Measurements from ENCODE around the gene FOXJ1. TPM values are rescaled to one million over a fixed set of nuclear protein-coding genes. Genes with fewer than 3 reads are reported as not detected.

The FOXJ1 gene
- total RNA-seq, 1 donor from 2014 or later, result not detected

DNA sequence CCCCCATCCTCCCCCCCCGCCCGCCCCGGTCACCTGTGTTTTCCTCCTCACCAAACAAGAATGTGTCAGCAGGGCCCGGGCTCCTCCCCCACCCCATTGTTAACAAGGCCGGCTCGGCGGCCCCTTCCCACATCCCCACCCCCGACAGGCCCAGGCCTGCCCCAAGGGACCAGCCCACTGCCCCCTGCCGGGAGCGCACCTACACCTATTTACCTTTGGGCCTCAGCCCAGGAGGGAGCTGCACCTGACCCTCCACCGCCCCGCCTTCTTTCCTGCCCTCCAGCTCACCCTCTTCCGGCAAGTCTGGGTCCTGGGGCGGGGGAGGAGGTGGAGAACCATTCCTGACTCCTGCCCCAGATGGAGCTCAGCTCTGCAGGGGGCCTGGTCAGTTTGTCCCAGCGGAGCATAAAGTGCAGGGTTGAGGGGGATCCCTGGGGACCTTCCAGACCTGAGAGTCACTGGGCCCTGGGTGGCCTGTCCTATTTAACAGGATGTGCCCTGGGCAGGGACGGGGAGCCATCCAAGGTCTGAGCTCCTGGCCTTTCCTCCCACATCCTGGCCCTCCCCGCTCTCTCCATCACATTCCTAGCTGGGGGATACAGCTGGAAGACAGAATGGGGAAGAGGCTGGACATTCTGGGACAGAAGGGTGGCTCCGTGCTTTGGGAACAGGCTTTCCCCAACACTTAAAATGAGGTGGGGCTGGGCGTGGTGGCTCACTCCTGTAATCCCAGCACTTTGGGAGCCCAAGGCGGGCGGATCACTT is 8.3 kb downstream of the FOXJ1 start:
- no peaks in the 10 kb centered on the region for H3K36me3 ChIP-seq
- no peaks in the 10 kb centered on the region for H3K4me1 ChIP-seq
- no peak overlapping the region for H3K27ac ChIP-seq
- H3K27me3 ChIP-seq, result no peaks in the 10 kb centered on the region
- DNase-seq (ENCODE audit: low spot score in 2 of 2), result no peak
- H3K4me3 ChIP-seq, result no peak overlapping the region
- intact Hi-C loops (cut with DNase I), result no loop called here
- TF ChIP-seq, protein P1, sequence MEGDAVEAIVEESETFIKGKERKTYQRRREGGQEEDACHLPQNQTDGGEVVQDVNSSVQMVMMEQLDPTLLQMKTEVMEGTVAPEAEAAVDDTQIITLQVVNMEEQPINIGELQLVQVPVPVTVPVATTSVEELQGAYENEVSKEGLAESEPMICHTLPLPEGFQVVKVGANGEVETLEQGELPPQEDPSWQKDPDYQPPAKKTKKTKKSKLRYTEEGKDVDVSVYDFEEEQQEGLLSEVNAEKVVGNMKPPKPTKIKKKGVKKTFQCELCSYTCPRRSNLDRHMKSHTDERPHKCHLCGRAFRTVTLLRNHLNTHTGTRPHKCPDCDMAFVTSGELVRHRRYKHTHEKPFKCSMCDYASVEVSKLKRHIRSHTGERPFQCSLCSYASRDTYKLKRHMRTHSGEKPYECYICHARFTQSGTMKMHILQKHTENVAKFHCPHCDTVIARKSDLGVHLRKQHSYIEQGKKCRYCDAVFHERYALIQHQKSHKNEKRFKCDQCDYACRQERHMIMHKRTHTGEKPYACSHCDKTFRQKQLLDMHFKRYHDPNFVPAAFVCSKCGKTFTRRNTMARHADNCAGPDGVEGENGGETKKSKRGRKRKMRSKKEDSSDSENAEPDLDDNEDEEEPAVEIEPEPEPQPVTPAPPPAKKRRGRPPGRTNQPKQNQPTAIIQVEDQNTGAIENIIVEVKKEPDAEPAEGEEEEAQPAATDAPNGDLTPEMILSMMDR (IDR thresholded peaks at IDR 0.05), result no peak
- no peaks in the 10 kb centered on the region for H3K9me3 ChIP-seq

GRCh38 chr17:76131692-76132573 is 9.1 kb downstream of the FOXJ1 start:
- DNase-seq (ENCODE audit: low spot score in 2 of 2), result no peak
- intact Hi-C loops (cut with DNase I), result no loop called here
- Histone ChIP-seq H3K27me3 (no peaks in the 10 kb centered on the region), H3K4me3 (no peak overlapping the region), H3K36me3 (no peaks in the 10 kb centered on the region), H3K9me3 (no peaks in the 10 kb centered on the region), H3K4me1 (no peaks in the 10 kb centered on the region), H3K27ac (no peak overlapping the region)
- TF ChIP-seq, protein P1 (IDR thresholded peaks at IDR 0.05), result no peak

DNA sequence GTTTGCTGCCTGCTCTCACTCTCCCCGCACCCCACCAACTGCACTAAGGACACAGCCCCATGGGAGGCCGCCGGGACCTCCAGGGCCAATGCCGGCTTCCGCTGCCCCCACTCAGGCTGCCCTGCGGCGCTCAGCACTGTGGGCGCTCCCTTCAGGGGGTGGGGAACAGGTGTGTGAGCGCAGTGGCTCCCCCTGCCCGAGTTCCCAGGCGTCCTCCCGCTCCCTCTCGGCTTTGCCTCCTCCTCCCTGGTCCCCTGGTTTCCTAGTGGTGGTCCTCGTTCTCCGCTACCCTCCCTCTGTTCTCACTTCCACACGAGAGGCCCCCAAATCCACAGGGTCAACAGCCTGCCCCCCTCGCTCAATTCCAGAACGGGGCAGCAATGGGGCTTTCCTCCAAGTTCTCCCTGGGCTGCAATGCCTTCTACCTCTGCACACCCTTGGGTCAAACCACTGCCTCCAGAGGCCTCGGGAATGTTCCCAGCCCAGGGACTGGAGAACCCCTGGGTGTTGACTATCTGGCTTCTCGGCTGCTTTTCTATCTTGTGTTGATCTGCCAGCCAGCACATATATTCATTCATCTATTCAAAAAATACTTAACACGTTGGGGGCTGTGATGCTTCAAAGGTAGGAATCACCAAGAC is 9.9 kb downstream of the FOXJ1 start:
- TF ChIP-seq, protein P1 (IDR thresholded peaks at IDR 0.05), result no peak
- H3K27me3 ChIP-seq, result no peaks in the 10 kb centered on the region
- intact Hi-C loops (cut with DNase I), result no loop called here

GRCh38 chr17:76130473-76130872 is 10.6 kb downstream of the FOXJ1 start:
- Histone ChIP-seq H3K36me3 (no peaks in the 10 kb centered on the region), H3K27ac (no peak overlapping the region), H3K4me1 (no peaks in the 10 kb centered on the region), H3K27me3 (no peaks in the 10 kb centered on the region), H3K9me3 (no peaks in the 10 kb centered on the region), H3K4me3 (no peak overlapping the region)
- intact Hi-C loops (cut with DNase I), result no loop called here
- TF ChIP-seq, protein P1 (IDR thresholded peaks at IDR 0.05), result no peak
- DNase-seq (ENCODE audit: low spot score in 2 of 2), result no peak

More for the DNA sequence above, 9.9 kb downstream of the FOXJ1 start:
- Histone ChIP-seq H3K4me1 (no peaks in the 10 kb centered on the region), H3K9me3 (no peaks in the 10 kb centered on the region), H3K36me3 (no peaks in the 10 kb centered on the region), H3K4me3 (no peak overlapping the region), H3K27ac (no peak overlapping the region)
- no peak for DNase-seq (ENCODE audit: low spot score in 2 of 2)

DNA sequence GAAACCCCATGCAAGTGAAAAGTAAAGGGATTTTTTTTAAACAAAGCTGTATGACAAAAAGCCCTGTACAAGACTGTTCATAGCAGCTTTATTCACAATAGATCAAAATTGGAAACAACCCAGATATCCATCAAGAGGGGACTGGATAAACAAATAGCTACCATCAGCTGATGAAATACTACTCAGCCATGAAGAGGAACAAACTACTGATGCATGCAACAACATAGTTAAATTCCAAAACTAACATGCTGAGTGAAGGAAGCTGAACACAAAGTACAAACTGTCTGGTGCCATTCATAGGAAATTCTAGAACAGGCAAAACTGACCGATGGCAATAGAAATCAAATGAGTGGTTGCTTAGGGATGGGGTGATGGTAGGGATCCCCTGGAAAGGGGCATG is 15.1 kb downstream of the FOXJ1 start:
- Histone ChIP-seq H3K36me3 (no peaks in the 10 kb centered on the region), H3K9me3 (no peaks in the 10 kb centered on the region), H3K4me1 (peaks cover 7% of the 10 kb centered on the region in 2 donors), H3K4me3 (no peak overlapping the region), H3K27ac (no peak overlapping the region), H3K27me3 (no peaks in the 10 kb centered on the region)
- intact Hi-C loops (cut with DNase I), result no loop called here
- TF ChIP-seq, protein P1 (IDR thresholded peaks at IDR 0.05), result no peak
- DNase-seq (ENCODE audit: low spot score in 2 of 2), result no peak

Measured in ascending aorta (tissue), 2 donors.